NOMO-1 treated with DMSO at 0.1 percent for 48 hours (cell line): ENCODE measurements around the gene PCSK5.

Experiments used
- DNase-seq: peaks from one replicate; lab custom pipeline; 2025; ENCODE audit not compliant: unreplicated experiment; lab: John Stamatoyannopoulos, UW

Gene PCSK5

DNA sequence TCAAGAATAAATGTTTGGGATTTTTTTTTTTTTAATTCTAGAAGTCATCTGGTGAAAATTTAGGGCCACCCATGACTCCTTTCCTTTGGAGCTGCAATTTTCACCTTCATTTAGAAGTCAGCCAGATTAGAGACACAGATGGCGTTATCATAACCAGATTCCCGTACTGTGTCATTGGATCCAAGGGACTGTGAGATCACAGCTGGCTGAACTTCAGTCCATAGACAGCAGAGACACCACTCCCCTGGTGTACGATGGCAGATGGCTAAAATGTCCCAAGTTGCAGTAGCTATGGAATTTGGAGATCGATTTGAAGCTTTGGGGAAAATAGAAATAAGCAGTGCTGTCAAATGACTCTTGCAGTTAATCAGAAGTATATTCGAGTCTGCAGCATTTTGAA, 287.5 kb downstream of the PCSK5 start:
- no peak for DNase-seq

DNA sequence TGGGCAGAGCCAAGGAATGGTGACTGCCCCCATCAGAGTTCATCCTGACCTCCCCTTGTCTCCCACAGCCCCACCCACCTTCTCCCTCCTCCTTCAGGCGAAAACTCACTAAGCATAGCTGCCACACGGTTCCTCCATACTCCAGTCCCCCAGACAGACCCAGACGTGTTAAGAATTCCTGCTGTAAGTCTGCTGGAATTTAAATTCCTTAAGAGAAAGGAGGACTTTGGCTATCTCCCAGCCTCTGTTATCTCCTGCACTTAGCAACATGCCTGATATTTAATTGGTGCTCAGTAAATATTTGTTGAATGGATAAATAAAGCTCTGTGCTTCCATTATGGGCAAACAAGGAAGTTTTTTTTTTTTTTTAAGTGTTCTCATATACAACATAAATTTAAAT, 290.1 kb downstream of the PCSK5 start:
- no peak for DNase-seq

DNA sequence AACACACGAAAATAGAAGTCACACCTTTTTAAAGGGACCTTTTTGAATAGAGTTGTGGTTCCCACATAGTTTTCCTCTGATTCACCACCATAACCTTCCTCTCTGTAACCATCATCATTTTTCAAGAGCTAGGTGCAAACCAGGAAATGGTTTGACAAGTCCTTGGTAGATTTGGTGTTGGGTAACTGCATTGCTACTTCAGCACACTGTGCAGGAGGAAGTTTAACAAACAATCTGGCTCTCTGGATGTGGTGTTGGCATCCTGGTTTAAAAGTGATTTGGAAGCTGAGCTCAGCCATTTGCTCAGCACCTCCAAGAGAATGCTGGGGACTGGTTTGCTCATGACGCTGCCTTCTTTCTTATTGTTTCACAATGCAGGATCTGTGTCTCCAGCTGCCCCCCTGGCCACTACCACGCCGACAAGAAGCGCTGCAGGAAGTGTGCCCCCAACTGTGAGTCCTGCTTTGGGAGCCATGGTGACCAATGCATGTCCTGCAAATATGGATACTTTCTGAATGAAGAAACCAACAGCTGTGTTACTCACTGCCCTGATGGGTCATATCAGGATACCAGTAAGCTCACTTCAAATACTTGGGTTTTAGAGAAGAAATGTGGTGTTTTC, 290.7 kb downstream of the PCSK5 start:
- peak; percentile 38 for DNase-seq

DNA sequence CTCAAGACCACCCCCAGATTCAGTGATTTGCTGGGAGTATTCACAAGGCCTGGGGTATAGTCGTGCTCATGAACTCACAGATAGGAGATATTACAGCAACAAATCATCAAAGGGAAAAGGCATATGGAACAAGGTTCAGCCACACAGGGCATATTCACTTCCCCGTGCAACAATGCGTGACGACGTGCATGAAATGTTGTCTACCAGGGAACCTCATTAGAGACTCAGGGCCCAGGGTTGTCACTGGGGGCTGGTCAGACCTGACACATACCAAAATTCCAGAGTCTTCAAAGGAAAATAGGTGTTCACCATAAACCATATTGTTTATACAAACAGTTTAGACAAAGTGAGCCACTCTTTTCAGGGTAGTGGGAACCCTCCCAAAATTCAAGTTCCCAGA, 291.3 kb downstream of the PCSK5 start:
- no peak for DNase-seq

DNA sequence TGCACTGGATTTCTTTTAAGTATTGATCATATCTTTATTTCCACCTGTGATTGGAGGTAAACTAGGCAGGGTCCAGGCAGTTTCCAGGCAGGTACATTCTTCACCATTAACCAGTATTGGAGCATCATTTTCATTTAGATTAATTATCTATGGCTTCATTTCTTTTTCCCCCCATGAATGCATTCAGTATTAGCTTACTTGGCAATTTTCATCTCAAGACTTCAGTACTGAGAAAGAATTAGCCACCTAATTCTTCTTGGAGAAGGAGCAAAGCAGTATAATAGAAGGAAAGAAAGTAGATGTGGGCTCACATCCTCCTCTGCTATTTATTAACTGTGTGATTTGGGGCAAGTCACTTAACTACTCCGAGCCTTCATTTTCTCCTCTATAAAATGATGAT, 295.0 kb downstream of the PCSK5 start:
- DNase-seq, result no peak

DNA sequence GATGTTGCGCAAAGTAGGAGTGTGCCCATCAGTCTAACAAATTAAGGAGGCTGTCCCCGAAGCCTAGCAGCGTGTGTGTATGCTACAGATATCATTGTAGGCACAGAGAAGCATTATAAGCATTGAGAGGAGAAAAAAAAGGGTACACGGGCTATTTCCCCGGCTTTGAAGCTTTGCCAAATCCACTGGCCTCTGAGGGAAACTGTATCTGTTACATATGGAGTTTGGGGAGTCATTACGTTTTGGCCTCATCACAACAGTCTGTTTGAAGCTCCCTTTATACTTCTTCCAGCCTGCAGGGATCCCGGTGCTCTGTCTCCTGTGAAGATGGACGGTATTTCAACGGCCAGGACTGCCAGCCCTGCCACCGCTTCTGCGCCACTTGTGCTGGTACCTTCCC, 297.8 kb downstream of the PCSK5 start:
- DNase-seq, result no peak

DNA sequence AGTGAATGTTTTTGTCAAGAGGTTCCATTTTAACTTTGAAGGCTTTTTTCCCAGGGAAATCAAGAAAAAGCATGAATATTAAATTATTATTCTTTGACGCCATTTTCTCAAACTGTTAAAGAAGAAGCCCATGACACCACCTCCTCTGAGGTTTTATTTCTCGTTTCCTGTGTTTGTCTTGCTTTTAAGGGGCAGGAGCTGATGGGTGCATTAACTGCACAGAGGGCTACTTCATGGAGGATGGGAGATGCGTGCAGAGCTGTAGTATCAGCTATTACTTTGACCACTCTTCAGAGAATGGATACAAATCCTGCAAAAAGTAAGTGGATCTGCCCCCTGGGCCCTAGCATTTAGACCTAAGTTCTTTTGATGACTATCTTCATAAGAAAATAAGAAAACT, 298.4 kb downstream of the PCSK5 start:
- DNase-seq, result no peak

DNA sequence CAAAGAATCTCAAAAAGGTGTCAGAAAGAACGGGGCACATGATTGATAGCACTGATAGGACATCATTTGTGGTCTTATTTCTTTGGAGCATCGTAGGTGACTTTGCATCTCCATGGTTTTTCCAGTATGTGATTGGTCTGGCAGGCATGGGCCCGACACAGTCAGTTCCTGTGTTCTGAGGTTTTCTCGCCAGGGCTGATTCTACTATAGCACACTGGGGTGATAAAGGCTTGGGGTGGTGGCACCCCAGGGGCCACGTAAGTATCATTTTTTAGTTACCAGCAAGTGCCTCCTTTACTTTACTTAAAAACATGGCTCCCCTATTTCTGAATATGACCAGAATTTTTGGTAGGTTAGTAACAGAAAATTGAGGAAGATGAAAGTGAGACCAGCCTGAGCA, 301.0 kb downstream of the PCSK5 start:
- no peak for DNase-seq

DNA sequence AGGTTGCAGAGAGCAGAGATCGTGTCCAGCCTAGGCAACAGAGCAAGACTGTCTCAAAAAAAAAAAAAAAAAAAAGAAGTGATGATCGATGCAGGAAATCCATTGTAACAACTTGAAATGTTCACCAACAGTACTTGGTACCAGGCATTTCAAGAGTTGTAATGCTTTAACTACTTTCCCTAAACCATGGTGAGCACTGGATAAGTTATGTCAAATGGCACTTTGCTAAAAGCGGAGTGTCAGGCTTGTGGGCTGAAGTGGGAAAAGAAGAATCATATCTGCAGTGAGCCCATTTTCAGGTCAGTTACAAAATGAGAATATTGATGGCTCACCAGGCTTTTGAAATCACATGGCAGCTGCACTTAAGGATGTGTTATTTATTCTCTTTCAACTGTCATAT, 301.5 kb downstream of the PCSK5 start:
- no peak for DNase-seq

DNA sequence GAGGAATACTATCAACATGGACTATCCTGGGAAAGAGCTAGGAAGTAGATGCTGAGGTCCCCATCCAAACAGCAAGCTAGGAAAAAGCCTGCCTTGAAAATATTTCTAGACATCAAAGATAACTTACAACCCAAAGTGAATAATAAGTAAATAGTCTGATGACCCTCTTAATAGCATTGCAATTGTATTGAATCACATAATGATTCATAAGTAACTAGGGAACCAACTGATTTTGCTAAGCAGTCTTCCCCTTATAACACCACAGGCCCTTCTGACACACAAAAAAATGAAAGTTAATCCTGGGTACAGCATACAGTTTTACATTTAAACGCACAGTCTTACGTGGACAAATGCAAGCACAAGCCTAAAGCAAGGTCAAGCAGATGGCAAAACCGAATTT, 304.4 kb downstream of the PCSK5 start:
- DNase-seq, result no peak

DNA sequence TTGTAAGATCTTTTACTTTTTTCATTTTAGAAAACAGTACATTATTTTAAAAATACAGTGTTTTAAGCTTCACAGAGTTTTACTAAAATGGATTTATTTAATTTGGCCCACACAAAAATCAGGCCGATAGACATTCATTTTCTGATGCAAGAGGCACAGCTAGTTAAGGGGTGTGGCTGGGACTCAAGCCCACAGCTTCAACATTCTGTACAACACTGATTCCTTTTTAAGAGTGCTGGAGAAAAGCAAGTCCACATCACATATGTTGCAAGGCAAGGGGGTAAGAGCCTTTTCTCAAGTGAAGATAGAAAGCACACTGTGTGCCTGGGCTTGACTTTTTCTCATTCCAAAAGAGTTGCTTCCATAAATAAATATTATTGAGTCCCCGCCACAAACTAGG, 307.9 kb downstream of the PCSK5 start:
- DNase-seq, result no peak

DNA sequence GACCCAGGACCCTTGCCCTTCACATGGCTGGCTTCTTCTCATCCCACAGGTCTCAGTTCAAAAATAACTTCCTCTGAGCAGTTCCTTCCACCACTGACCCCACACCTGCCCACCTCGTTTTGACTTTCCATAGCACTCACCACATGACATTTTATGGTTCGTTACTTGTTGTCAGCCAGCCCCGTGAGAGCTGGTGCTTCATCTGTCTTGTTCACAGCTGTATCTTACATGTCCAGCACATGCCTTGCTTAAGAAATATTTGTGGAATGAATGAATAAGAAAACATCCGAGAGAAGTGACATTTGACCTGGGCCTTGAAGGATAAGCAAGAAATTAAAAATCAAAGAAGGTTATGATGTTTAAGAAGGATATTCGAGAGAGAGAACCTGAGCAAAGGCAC, 309.8 kb downstream of the PCSK5 start:
- DNase-seq, result no peak

DNA sequence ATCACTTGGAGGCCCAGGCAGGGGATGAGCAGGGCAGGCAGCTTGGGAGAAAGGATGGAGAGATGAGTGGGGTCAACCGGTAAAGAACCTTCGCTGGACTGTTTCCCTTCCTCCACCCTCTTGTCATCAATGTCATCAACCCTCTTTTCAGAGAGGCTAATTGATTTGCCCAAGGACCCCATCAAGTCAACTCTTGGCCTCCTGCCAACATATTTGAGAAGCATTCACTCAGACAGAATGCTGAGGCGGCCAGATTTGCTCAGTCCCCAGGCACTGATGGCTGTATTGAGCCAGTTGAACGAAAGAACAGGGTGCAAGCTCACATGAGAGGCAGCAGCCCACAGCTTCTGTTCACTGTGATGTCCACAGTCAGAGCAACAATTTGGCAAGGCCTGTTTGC, 310.3 kb downstream of the PCSK5 start:
- no peak for DNase-seq

DNA sequence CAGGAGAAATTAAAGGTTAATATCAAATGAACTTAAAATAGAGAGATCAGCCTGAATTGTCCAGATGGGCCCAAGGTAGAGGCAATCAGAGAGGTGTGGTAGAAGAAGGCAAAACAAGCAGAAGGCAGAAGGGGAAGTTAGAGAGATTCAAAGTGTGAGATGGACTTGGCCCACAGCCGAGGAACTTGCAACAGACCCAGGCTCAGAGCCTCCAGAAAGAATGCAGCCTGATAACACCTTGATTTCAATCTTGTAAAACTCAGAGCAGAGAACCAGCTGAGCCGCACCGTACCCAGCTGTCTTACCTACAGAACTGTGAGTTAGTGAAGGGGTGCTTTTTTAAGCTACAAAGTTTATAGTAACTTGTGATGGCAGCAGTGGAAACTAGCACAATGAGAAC, 312.9 kb downstream of the PCSK5 start:
- DNase-seq, result peak; percentile 18

DNA sequence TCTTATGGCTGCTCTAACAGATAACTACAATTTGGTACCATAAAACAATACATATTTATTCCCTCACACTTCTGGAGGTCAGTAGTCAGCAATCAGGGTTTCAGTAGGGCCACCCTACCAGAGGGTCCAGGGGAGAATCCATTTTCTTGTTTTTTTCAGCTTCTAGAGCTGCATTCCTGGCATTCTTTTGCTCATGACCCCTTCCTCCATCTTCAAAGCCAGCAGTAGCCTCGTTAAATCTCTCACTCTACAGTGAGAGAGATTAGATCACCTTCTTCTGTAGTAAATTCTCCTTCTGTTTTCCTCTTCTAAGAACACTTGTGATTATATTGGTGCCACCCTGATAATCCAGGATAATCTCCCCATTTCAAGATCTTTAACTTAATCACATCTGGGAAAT, 316.3 kb downstream of the PCSK5 start:
- DNase-seq, result no peak

DNA sequence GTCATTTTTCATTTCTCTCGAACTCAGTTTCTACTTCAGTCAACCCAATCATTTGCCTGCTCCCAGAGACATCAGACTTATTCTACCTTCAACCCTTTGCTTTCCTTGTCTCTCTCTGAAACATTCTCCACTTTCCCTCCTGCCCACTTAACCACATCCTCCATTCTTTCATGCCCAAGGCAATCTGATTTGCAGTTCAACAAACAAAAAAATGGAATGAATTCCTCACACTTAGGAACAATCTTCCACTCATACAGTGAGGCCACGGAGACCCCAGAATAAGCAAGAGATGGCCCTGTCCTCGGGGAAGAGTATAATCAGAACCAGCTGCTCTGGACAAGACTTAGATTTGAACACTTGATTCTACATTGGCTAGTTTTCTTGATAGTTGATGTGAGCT, 323.3 kb downstream of the PCSK5 start:
- no peak for DNase-seq

DNA sequence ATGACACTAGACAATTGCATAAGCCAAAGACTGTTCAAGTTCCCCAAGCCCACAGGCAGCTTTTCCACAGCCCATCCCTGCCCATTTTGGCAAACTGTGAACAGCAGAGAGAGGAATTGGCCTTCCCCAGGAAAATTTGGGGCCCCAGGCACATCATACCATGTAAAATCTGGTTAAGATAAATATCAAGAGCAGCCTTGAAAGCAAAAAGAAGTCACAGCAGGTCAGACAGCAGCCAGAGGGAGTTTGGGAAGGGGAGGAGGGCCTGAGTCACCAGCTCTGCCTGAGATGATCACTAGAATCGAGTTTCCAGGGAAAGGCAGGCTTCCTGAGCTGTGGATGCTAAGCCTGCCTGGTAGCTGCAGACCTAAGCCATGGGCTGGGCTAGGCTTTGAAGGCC, 324.6 kb downstream of the PCSK5 start:
- no peak for DNase-seq

DNA sequence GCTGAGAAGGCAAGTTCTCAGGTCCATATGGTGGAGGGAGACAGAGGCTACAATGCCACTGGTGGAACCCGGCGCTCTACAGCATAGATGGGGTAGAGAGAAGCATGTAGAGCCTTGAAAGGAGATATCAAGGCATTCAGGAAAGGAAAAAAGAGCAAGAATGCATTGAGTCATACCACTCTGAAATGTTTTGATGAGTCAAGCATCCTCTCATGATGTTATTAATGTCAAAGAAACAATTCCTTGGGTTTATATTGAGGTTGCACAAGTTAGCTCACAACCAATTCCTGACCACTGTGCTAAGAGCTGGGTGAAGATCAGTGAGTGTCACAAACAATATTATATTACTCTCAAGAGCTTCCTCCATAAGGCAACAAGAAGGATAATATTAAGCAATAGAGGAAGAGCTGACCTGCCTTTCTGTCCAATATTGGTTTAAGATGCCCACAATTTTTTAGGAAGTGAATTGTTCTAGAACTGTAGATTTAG, 325.7 kb downstream of the PCSK5 start:
- peak; percentile 67 for DNase-seq

DNA sequence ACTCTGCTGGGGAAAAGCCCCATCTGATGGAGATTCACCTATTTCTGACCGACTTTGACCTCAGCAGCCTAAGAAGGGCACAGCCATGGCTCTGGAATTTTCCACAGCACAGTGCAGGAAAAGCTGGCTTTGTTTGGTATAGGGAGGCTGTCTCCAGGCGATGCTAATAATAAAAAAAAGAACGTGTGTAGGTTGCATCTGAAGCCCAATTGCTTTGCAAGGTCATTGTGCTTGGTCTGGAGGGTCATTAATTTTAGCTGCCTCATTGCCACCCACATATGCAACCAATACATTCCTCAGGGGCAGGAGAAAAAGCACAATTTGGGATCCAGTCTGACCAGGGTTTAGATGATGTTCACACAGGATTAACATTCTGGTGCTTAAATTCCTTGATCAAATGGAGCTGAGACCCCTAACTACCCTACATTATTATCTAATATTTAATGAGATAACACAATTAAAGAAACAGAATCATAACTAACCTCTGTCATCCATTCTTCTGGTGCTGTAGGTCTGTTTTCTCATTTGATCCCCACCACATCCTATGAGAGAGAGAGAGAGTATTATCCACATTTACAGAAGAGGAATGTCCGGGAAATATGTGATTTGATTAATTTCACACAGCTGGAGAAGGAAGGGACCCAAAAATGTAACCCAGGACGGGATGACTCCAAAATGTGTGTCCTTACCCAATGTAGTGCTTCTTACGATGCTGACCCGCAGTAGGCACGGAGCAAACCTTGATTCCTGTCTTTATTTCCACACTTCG, 327.8 kb downstream of the PCSK5 start:
- no peak for DNase-seq

DNA sequence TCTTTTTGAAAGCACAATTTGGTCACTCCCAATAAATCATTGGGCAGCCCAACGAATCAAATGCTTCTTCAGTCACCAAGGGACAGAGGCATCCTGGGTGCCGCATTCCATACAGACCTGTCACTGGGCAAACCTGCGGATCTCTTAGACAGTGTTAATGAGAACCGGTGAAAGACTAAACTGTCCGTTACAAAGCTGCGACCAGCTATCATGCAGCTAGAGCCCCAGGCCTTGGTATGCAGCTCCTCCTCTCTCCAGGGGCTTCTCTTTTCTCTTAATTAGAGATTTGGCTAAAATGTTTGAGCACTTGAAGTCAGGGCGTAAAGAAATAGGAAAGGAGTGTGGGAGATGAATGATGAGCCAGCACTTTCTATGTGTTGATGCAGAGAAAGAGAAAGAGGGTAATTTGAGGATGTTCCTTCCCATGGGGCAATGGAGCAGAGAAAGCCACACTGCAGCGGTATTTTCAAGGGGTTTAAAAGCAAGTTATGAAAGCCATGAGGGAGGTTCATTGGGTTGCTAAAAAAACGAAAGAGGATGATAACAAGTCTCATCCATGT, 328.5 kb downstream of the PCSK5 start:
- no peak for DNase-seq

DNA sequence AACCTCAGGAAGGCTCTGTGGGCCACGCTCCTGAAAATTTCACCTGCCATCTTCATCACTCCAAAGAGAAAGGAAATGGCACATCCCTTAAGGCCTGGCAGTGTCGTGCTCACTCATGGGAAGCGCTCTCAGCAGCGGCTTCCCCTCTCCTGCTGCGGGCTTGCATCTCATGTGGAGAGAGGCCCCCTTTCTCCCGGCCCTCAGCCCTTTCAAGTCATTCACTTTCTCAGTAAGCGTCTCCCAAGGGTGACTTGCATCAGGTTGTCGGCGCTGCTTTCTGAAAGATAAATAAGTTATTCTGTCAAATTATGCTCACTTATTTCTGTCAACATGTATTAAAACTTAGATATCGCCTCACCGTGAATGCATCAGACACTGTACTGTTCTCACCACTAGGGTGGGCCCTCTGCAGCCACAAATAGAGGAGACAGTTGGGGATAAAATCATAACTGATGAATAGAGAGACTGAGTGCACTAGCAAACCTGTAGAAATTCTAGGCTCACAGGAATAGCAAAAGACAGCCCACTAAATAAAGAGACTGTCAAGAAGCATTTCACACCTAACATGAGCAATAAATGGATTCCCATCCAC, 329.2 kb downstream of the PCSK5 start:
- DNase-seq, result no peak

DNA sequence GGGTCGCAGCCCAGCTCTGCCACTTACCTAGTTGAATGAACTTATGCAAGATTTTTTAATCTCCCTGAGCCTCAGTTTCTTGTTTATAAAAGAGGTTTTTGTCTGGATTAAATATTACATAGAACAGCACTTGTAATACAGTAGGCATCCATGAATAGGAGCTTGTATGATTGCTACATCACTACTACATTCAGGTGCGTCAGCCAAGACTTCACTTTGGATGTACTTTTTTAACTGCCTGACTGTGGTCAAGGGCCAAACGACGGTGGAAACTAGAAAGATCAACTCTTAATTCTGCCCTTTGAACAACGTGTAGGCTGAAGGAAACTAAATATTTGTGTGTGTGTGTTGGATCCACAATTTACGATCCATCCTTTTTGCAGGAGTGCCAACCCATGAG, 330.9 kb downstream of the PCSK5 start:
- DNase-seq, result no peak
